SK-N-SH treated with all-trans-retinoic acid at 6 μM for 48 hours (cell line): ENCODE data around the gene CACNA1A.

Experiments
- CSRNP3 ChIP-seq: fragments of 250-450 bp; sonication (Bioruptor Pico); IDR thresholded peaks from 2 replicates; pipeline ENCODE4 v1.5.1; 2021; ENCODE audit warnings: mild to moderate bottlenecking, moderate library complexity
- POU6F1 ChIP-seq: fragments of 250-450 bp; sonication (Bioruptor Pico); IDR thresholded peaks from 2 replicates; pipeline ENCODE4 v1.8.0; 2021; ENCODE audit warnings: low read depth, mild to moderate bottlenecking, moderate library complexity, borderline replicate concordance
- ZFP30 ChIP-seq: fragments of 450-650 bp; formaldehyde crosslinking; IDR thresholded peaks from 2 replicates; pipeline ENCODE4 v1.5.0; 2022; ENCODE audit warnings: mild to moderate bottlenecking, moderate library complexity
- ZNF8 ChIP-seq: fragments of 450-650 bp; formaldehyde crosslinking; IDR thresholded peaks from 2 replicates; pipeline ENCODE4 v1.5.0; 2020; ENCODE audit warnings: mild to moderate bottlenecking, moderate library complexity

- no peak for TF ChIP-seq POU6F1 (CRISPR knock-in tag)
- no peak for TF ChIP-seq CSRNP3 (CRISPR knock-in tag)
- no peak for TF ChIP-seq ZNF8 (CRISPR knock-in tag)
- TF ChIP-seq ZFP30 (CRISPR knock-in tag): no peak
These were observed 142.3 kb downstream of the CACNA1A start for GRCh38 chr19:13363954-13364353.
